Astrocyte (in vitro differentiated cells and primary cell): ENCODE data around the gene CREB3L2. TPM values are rescaled to one million over a fixed set of nuclear protein-coding genes. Genes with fewer than 3 reads are reported as not detected.

Source experiments
- DNase-seq: peaks from one replicate; pipeline ENCODE4 v3.0.0-alpha.2; 2010; ENCODE audit warnings: low read depth
- FAIRE-seq: peaks from 2 replicates; lab custom pipeline; 2011; peaks lifted over from hg19 to GRCh38; lab: Jason Lieb, UNC
- H2AFZ ChIP-seq: 2 replicates; pipeline ENCODE4 v1.6.0; 2012; ENCODE audit warnings: low read depth, low read length, inconsistent platforms
- H3K27ac ChIP-seq: 2 replicates; pipeline ENCODE4 v1.5.1; 2011; ENCODE audit warnings: low read depth, low read length, inconsistent platforms
- H3K27me3 ChIP-seq: 2 replicates; pipeline ENCODE4 v1.6.0; 2011; ENCODE audit warnings: low read length, inconsistent platforms; ENCODE audit not compliant: insufficient read depth
- H3K36me3 ChIP-seq: 2 replicates; pipeline ENCODE4 v1.5.1; 2011; ENCODE audit warnings: low read length, inconsistent platforms; ENCODE audit not compliant: insufficient read depth
- H3K4me1 ChIP-seq: 2 replicates; pipeline ENCODE4 v1.5.1; 2011; ENCODE audit warnings: low read length, inconsistent platforms; ENCODE audit not compliant: insufficient read depth
- H3K4me2 ChIP-seq: 2 replicates; pipeline ENCODE4 v1.6.0; 2012; ENCODE audit warnings: low read length, inconsistent platforms
- H3K4me3 ChIP-seq: 2 replicates; pipeline ENCODE4 v1.5.1; 2011; ENCODE audit warnings: low read depth, mild to moderate bottlenecking, low read length, inconsistent platforms; ENCODE audit not compliant: insufficient read depth
- H3K79me2 ChIP-seq: 2 replicates; pipeline ENCODE4 v1.6.0; 2012; ENCODE audit warnings: mild to moderate bottlenecking, low read length, inconsistent platforms; ENCODE audit not compliant: insufficient read depth
- H3K9ac ChIP-seq: 2 replicates; pipeline ENCODE4 v1.6.0; 2012; ENCODE audit warnings: mild to moderate bottlenecking, low read length, inconsistent platforms
- H3K9me3 ChIP-seq: 2 replicates; pipeline ENCODE4 v1.5.1; 2012; ENCODE audit warnings: low read depth, mild to moderate bottlenecking, low read length, inconsistent platforms; ENCODE audit not compliant: insufficient read depth
- H4K20me1 ChIP-seq: 2 replicates; pipeline ENCODE4 v1.6.0; 2012; ENCODE audit warnings: low read length, inconsistent platforms; ENCODE audit not compliant: insufficient read depth
- H3K27ac Mint-ChIP-seq: one replicate; pipeline ENCODE4 v1.8.0; 2021; ENCODE audit warnings: mild to moderate bottlenecking, mixed read lengths; ENCODE audit not compliant: unreplicated experiment
- H3K27me3 Mint-ChIP-seq: one replicate; pipeline ENCODE4 v1.8.0; 2021; ENCODE audit warnings: low read depth, mixed read lengths; ENCODE audit not compliant: unreplicated experiment
- H3K36me3 Mint-ChIP-seq: one replicate; pipeline ENCODE4 v1.8.0; 2021; ENCODE audit warnings: low read depth, mixed read lengths; ENCODE audit not compliant: unreplicated experiment
- H3K4me1 Mint-ChIP-seq: one replicate; pipeline ENCODE4 v1.8.0; 2021; ENCODE audit warnings: low read depth, mixed read lengths; ENCODE audit not compliant: unreplicated experiment
- H3K4me3 Mint-ChIP-seq: one replicate; pipeline ENCODE4 v1.8.0; 2021; ENCODE audit warnings: mild to moderate bottlenecking, moderate library complexity, mixed read lengths; ENCODE audit not compliant: unreplicated experiment
- H3K9me3 Mint-ChIP-seq: one replicate; pipeline ENCODE4 v1.8.0; 2021; ENCODE audit warnings: mild to moderate bottlenecking, mixed read lengths; ENCODE audit not compliant: unreplicated experiment
- EZH2 ChIP-seq: IDR thresholded peaks from 2 replicates; pipeline ENCODE4 v1.6.1; 2012; ENCODE audit warnings: mild to moderate bottlenecking, low read length, inconsistent platforms; ENCODE audit not compliant: insufficient read depth
- total RNA-seq: library from RNA; stranded (reverse); gene quantifications from 2 replicates; pipeline ENCODE4 v1.2.1, GENCODE V29; 2021
- TF ChIP-seq, protein P1 (sequence below): IDR thresholded peaks from 2 replicates; pipeline ENCODE4 v1.5.1; 2011; ENCODE audit warnings: low read depth, mild to moderate bottlenecking, inconsistent platforms, low read length, moderate library complexity; ENCODE audit not compliant: insufficient read depth

Gene CREB3L2
- total RNA-seq, 1 donor from 2014 or later: 116 TPM

DNA sequence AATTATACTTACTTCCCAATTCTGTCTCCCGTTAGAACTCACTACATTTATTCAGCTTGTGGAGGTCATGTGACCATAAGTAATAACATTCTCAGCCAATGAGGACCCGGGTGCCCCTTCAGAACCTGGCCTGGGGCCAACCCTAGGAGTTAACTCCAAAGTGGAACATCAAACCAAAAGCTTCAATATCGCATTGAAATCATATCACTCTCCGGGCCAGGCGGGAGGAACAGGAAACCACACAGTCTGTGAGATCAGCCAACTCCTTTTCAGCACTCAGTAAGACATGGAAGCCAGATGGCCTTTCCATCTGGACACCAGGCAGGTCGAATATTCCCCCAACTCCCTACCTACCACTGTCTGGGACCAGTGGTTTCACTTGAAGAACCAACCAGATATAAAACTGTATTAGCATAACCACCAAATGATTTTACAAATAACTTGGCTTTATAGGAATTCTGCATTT, 5.5 kb downstream of the CREB3L2 start:
- Histone ChIP-seq H4K20me1 (peaks cover 55% of the 10 kb centered on the region), H3K9me3 (no peaks in the 10 kb centered on the region), H3K9ac (peak overlapping the region; percentile 7), H3K27me3 (no peaks in the 10 kb centered on the region), H2AFZ (no peak overlapping the region), H3K36me3 (peaks cover 10% of the 10 kb centered on the region), H3K4me1 (peaks cover 59% of the 10 kb centered on the region), H3K27ac (peak overlapping the region; percentile 26), H3K4me3 (no peak overlapping the region), H3K79me2 (peaks cover 99% of the 10 kb centered on the region), H3K4me2 (peak overlapping the region; percentile 59)
- H3K4me1 Mint-ChIP-seq: peaks cover 50% of the 10 kb centered on the region
- H3K27ac Mint-ChIP-seq: peak overlapping the region; percentile 12
- peaks cover 26% of the 10 kb centered on the region for H3K36me3 Mint-ChIP-seq
- H3K27me3 Mint-ChIP-seq: no peaks in the 10 kb centered on the region
- no peak for FAIRE-seq
- DNase-seq: peak; percentile 87
- H3K9me3 Mint-ChIP-seq: no peaks in the 10 kb centered on the region
- peak overlapping the region; percentile 34 for H3K4me3 Mint-ChIP-seq
- no peak for TF ChIP-seq EZH2
- TF ChIP-seq, protein P1, sequence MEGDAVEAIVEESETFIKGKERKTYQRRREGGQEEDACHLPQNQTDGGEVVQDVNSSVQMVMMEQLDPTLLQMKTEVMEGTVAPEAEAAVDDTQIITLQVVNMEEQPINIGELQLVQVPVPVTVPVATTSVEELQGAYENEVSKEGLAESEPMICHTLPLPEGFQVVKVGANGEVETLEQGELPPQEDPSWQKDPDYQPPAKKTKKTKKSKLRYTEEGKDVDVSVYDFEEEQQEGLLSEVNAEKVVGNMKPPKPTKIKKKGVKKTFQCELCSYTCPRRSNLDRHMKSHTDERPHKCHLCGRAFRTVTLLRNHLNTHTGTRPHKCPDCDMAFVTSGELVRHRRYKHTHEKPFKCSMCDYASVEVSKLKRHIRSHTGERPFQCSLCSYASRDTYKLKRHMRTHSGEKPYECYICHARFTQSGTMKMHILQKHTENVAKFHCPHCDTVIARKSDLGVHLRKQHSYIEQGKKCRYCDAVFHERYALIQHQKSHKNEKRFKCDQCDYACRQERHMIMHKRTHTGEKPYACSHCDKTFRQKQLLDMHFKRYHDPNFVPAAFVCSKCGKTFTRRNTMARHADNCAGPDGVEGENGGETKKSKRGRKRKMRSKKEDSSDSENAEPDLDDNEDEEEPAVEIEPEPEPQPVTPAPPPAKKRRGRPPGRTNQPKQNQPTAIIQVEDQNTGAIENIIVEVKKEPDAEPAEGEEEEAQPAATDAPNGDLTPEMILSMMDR: no peak

DNA sequence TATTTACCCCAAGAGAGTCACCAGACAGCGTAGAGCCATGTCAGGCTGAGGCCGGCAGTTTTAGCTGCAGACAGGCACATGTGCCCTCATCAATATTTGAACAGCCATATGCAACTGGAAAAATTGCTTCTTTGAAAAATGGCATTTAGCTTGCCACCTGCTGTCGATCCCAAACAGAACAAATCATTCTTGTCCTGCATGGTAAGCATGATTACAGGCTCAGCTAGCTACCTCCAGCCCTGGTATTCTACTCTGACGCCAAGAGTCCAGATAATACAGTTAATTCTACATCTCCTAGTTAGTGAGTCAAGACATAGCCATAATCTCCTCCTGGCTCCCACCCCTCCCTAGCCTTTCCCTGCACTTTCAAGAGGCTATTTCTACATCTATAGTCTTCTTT, 7.7 kb downstream of the CREB3L2 start:
- DNase-seq: peak; percentile 44
- no peaks in the 10 kb centered on the region for H3K27me3 ChIP-seq
- no peaks in the 10 kb centered on the region for H3K27me3 Mint-ChIP-seq
- H4K20me1 ChIP-seq: peaks cover 54% of the 10 kb centered on the region
- H3K79me2 ChIP-seq: peaks cover 90% of the 10 kb centered on the region
- no peaks in the 10 kb centered on the region for H3K9me3 ChIP-seq
- H3K9ac ChIP-seq: no peak overlapping the region
- no peak overlapping the region for H3K4me3 ChIP-seq
- no peak for FAIRE-seq
- TF ChIP-seq, protein P1: no peak
- TF ChIP-seq EZH2: no peak
- H3K27ac ChIP-seq: peak overlapping the region; percentile 92
- H3K36me3 Mint-ChIP-seq: peaks cover 26% of the 10 kb centered on the region
- peak overlapping the region; percentile 13 for H3K27ac Mint-ChIP-seq
- H3K4me3 Mint-ChIP-seq: no peak overlapping the region
- H2AFZ ChIP-seq: no peak overlapping the region
- H3K36me3 ChIP-seq: peaks cover 10% of the 10 kb centered on the region
- H3K4me2 ChIP-seq: no peak overlapping the region
- H3K4me1 ChIP-seq: peaks cover 71% of the 10 kb centered on the region
- H3K9me3 Mint-ChIP-seq: no peaks in the 10 kb centered on the region
- peaks cover 48% of the 10 kb centered on the region for H3K4me1 Mint-ChIP-seq

DNA sequence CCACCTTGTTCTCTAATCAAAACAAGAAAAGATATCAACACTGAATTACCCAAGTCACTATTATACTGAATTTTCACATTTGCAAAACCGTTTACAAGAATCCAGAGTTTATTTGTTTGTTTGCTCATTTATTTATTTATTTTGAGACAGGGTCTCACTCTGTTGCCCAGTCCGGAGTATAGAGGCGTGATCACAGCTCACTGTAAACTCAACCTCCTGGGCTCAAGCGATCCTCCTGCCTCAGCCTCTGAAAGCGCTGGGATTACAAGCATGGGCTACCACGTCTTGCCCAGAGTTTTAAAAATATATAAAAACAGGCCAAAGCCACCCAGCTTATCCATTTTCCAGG, 8.5 kb downstream of the CREB3L2 start:
- H3K4me2 ChIP-seq: peak overlapping the region; percentile 69
- FAIRE-seq: no peak
- no peak overlapping the region for H3K27ac Mint-ChIP-seq

More for the DNA sequence above, 8.5 kb downstream of the CREB3L2 start:
- no peak for DNase-seq
- Mint-ChIP-seq H3K27me3 (no peaks in the 10 kb centered on the region), H3K4me1 (peaks cover 42% of the 10 kb centered on the region), H3K9me3 (no peaks in the 10 kb centered on the region), H3K4me3 (peak overlapping the region; percentile 17), H3K36me3 (peaks cover 23% of the 10 kb centered on the region)
- peak overlapping the region; percentile 80 for H3K9ac ChIP-seq
- H3K4me3 ChIP-seq: no peak overlapping the region
- H3K79me2 ChIP-seq: peaks cover 90% of the 10 kb centered on the region
- H3K9me3 ChIP-seq: no peaks in the 10 kb centered on the region
- H4K20me1 ChIP-seq: peaks cover 47% of the 10 kb centered on the region
- H3K36me3 ChIP-seq: peaks cover 8% of the 10 kb centered on the region
- no peaks in the 10 kb centered on the region for H3K27me3 ChIP-seq
- no peak for TF ChIP-seq EZH2
- TF ChIP-seq, protein P1: no peak
- H2AFZ ChIP-seq: no peak overlapping the region
- H3K4me1 ChIP-seq: peaks cover 66% of the 10 kb centered on the region
- peak overlapping the region; percentile 92 for H3K27ac ChIP-seq
